Jurkat, Clone E6-1 (cell line): ENCODE data around the gene DISP2.
A peak's percentile ranks its signal among the peaks of the same experiment; 100 is the strongest.

Experiments used
- DNase-seq: peaks from one replicate; pipeline ENCODE4 v3.0.0-alpha.2; 2011; ENCODE audit warnings: low read depth, low spot score
- H3K4me3 ChIP-seq: 2 replicates; pipeline ENCODE4 v1.5.1; 2011; ENCODE audit warnings: mild to moderate bottlenecking, low read length, control low read depth, moderate library complexity

DISP2 gene

GRCh38 chr15:40323953-40324937 is 33.8 kb upstream of the DISP2 start:
- no peak for DNase-seq
- H3K4me3 ChIP-seq: peak overlapping the region; percentile 53

DNA sequence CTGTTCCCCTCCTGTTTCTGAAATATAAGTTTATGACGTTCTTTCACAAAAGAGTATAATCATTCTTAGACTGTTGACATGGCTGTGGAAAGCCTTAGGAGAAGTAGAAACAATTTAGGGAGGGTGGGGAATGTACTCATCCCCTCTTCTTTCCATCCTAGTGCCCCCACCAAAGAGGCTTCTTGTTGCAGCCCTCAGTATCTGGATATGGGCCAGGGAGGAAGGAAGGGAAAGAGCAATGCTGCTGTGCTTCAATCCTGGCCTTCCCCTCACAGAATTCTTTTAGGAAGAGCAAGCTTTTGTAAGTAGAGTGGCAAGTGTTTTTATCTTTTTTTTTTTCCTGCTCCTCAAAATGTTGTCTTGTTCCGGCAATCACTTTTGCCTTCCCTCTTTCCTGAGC is 32.8 kb upstream of the DISP2 start:
- no peak for DNase-seq
- no peak overlapping the region for H3K4me3 ChIP-seq

- DNase-seq: no peak
- H3K4me3 ChIP-seq: no peak overlapping the region
Measured at GRCh38 chr15:40325700-40326099, 32.3 kb upstream of the DISP2 start.

- no peak for DNase-seq
- H3K4me3 ChIP-seq: no peak overlapping the region
Measured at GRCh38 chr15:40327457-40327856, 30.6 kb upstream of the DISP2 start.

DNA sequence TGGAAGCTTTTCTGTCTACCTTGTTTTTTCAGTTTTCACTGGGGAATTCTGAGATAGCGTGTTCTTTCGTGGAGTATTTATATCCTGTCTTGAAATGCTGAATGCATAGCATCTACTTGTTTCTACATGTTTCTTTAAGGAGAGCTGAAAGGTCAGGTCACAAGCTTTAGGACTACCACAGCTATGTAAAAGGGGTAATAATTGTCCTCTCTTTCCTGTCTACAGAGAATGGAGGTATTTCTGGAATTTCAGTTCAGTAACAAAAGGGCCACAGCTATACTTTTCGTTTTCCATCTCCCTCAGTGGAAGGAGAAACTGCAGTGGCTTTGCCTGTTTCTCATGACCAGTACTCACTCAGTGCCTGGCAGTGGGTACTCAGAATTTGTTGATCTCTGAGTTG is 29.8 kb upstream of the DISP2 start:
- no peak for DNase-seq
- no peak overlapping the region for H3K4me3 ChIP-seq

GRCh38 chr15:40328751-40329150 is 29.3 kb upstream of the DISP2 start:
- H3K4me3 ChIP-seq: no peak overlapping the region
- DNase-seq: peak; percentile 32

DNA sequence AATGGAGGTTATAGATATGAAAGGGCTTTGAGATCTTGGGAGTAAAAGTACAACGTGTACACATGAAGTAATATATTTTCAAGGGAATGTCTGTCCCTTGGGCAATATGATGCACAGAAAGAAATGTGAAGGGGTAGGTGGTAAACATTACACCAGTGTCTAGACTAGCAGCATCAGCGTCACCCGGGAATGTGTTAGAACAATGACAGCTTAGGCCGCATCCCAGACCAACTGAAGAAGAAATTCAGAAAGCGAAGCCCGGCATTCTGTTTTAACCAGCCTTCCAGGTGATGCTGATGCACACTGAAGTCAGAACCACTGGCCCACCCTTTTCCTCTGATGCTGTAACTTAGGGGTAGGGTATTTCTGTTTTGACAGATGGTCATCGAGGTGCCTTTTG is 28.2 kb upstream of the DISP2 start:
- no peak overlapping the region for H3K4me3 ChIP-seq
- DNase-seq: no peak

DNA sequence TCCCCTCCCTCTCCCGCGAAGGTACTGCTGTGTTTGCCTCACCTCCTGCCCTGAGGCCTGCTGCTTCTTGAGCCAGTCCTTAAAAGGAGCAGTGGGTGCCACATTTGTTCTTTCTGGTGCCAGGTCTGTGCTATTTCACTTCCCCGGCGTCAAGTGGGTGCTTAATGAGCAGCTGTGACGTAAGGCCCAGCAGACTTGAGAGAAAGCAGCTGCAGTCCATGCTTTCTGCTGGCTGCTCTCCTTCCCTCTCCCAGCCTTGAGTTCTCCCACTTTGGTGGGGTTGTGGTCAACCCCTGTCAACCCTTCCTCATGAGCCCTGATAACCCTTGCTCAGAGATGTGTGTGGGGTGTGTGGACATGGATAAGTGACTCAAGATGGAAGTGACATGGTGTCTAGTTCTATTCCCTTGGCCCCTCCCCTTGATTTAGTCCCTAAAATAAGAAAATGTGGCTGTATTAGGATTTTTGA is 27.6 kb upstream of the DISP2 start:
- DNase-seq: no peak
- H3K4me3 ChIP-seq: no peak overlapping the region

DNA sequence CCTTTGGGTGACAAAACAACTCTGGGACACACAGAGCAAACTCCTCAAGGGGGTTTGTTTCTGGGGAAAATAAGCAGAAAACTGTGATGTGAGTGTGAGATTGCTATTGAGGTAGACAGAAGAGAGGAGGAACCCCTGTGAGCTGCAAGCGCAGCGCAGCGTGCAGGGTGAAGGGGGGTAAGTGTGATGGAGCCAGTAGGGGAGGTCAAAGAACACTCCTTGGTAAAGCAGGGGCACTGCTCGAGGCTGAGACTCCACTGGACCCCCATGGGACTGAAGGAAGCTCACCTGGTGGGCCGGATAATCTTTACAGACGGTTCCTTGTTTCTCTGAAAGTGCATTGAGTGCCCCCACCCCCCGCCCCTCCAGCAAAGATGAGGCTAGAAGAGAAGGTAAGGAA is 27.0 kb upstream of the DISP2 start:
- H3K4me3 ChIP-seq: no peak overlapping the region
- DNase-seq: no peak

DNA sequence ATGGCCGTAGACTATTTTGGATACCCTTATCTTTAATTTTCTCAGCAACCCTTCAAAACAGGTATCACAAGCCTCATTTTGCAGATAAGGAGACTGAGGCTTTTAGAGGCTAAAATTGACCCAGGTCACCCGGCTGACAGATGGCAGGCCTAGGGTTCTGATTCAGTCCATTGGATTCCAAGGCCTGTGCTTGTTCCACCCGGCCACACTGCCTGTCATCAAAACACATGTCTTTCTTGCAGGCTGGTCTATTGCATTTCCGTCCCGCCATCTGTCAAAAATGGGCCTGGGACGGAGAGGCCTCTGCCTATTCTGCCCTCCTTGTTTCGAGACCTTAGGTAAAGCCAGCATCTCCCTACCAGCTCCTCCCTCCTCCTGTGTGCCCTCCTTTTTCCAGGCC is 26.4 kb upstream of the DISP2 start:
- no peak overlapping the region for H3K4me3 ChIP-seq
- no peak for DNase-seq

- H3K4me3 ChIP-seq: no peak overlapping the region
- no peak for DNase-seq
Measured at GRCh38 chr15:40332113-40332781, 25.8 kb upstream of the DISP2 start.

DNA sequence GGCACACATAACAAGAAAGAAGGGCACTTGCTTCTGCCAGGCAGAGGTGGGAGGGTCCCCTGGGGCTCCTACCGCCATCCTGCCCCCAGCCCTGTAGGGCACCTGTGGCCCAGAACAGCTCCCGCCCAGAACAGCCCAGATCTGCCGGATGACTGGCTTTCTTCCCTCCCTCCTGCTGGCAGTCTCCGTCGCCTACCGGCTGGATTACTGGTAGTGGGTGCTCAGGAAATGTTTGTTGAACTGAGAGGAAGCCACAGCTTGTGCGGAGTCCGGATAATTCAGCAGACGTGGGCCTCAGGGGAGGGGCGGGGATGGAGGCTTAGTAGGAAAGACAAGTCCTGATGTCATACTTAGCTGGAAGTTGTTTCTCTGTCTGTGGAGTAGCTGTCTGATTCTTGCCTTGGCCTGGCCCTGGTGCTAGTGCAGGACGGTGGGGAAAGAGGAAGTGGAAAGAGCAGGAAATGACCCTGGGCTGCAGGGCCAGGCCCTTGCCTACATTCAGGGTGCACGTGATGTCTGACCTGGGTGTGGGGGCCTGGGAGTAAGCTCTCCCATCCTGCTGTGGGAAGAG is 24.0 kb upstream of the DISP2 start:
- DNase-seq: no peak
- no peak overlapping the region for H3K4me3 ChIP-seq

DNA sequence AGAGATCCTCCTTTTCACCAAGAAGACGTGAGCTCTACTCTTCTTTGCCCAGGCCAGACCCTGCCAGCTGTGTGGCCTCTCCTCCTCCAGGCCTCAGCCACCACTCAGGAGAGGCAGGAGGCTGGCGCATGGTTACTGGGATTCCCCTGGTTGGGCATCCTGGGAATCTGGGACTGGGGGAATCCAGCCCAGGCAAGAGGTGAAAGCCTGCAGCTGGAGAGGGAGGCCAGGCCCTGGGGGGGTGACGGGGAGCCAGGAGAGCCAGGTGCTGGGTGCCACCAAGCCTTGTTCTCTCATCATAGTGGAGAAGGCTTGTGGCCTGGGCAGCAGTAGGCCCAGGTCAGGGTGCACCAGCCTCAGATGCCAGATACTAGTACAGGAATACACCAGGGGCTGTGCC is 23.5 kb upstream of the DISP2 start:
- no peak overlapping the region for H3K4me3 ChIP-seq
- DNase-seq: no peak

DNA sequence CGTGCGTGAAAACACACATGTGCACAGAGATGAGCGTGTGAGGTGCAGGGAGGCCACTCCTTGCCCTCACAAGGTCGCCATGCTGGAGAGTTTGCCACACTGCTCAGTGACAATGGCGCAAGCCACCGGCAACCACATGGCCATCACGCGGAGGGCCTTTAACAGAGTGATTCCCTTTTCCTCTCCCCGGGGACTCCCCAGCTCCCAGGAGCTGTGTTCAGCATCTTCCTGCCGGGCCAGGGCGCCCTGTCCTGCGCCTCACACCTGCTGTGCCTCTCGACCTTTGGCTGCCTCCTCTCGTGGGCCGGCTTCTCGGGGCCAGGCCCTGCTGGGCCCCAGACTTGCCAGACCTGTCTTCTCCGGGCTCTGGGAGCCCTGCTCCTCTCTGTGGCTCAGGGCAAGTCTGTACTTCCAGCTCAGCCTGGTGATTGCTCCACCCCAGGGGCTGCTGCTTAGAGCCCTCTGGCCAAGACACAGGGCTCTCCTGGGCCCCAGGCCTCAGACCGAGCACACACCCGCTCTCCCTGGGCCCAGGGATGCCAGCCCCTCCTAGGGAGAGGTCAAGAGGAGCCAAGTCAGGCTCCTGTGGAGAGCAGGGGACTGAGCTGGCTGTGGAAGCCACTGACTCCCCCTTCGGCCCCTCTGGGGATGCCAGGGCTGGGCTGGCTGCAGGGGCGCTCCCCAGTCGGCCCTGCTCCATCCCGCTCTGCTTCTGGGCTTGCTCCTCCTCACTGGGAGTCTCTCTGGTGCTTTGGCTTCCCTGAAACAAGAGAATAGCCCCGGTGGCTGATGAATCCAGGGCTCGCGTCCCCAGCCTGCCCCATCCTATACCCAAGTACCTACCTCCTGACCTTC is 22.9 kb upstream of the DISP2 start:
- DNase-seq: no peak
- H3K4me3 ChIP-seq: no peak overlapping the region

DNA sequence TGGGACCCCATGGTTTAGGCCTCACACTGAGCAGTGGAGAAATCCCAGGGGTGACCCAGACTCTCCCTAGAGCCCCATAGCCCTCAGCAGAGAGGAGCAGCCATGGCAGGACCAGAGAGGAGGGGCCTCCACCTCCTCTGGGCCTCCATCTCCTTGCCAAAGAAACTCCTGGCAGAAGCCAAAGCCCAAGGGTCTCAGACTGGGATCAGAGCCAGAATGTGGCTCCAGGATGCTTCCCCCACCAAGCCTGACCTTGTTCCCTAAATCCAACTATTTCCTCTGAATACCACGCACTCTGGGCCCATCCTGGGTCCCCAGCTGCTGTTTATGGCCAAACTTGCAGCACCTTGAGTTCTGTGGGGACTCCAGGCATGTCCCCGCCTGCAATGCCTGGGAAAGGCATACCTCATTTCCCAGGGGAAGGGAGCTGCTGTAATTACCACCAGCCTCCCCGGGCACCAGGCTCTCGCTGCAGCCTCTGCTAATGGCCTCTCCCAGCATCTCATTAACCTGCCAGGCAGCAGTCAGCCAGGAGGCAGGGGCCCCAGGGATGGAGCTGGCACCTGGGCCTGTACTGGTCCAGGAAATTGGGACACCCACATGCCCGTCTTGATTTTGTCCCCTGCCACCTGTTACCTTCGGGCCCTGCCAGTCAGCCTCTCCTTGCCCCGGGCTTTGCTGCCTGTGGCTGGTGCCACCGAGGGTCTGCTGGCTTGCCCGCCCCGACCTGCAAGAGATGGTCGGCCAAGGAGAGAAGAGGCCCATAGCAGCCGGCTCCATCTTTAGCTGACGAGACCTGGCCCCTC is 21.9 kb upstream of the DISP2 start:
- H3K4me3 ChIP-seq: no peak overlapping the region

GRCh38 chr15:40336744-40337122 is 21.3 kb upstream of the DISP2 start:
- H3K4me3 ChIP-seq: no peak overlapping the region

More for the DNA sequence above, 21.9 kb upstream of the DISP2 start:
- DNase-seq: no peak

DNA sequence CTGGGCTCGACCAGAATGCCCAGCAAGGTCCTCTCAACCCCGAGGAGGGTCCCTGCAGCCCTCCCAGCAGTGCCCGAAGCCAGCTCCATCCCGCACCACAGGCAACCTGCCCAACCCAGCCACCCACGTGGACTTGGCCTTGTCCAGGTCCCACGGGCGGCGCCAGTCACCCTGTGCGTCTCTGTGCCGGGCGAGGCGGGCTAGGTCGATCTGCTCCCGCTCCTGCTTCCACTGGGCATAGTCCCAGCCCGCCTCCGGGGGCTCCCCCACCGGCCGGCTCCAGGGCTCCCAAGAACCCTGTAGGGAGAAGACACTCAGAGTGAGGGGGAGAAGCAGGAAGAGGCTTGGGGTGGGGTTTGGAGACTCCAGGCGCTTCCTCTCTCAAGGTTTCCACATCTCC is 20.4 kb upstream of the DISP2 start:
- no peak overlapping the region for H3K4me3 ChIP-seq
- no peak for DNase-seq

More at GRCh38 chr15:40336744-40337122, 21.3 kb upstream of the DISP2 start:
- no peak for DNase-seq

- no peak overlapping the region for H3K4me3 ChIP-seq
- DNase-seq: peak; percentile 73
Measured at GRCh38 chr15:40338041-40338657, 19.9 kb upstream of the DISP2 start.
